ENCODE measurements around the gene TLE4. TPM values are rescaled to one million over a fixed set of nuclear protein-coding genes. Genes with fewer than 3 reads are reported as not detected.

TLE4 gene
- total and polyA plus RNA-seq, 2 experiments from 2014 or later = 45.8 to 72.9 TPM

DNA sequence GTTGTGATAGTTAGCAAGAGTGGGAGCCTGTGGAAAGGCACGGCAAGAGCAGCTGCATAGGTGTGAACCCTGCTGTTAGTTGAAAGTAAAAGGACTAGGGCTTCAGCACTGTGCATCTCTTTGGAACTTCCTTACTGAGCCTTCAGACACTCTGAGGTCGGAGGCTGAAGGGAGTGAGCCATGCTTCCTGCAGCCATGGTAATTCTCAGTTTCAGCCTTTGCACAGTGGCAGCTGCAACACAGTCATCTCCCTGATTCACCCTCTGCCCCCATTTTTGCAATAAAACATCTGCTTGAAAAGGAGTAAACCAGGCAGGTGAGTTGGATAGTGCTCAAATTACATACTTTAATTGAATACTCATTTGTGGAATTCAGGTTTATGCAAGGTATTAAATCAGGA lies 6.5 kb upstream of the TLE4 start:
- H3K36me3 Mint-ChIP-seq (ENCODE audit: low read depth) = no peaks in the 10 kb centered on the region
- H4K20me1 ChIP-seq (replicated peaks; ENCODE audit: insufficient read depth) = no peaks in the 10 kb centered on the region
- no peaks in the 10 kb centered on the region for H3K9me3 Mint-ChIP-seq
- H3K9me2 ChIP-seq (ENCODE audit: insufficient read depth) = no peaks in the 10 kb centered on the region; the same call in 1 of the 2 replicates
- no peaks in the 10 kb centered on the region for H3K4me1 ChIP-seq (ENCODE audit: insufficient read depth)
- ATAC-seq (no peak), DNase-seq (ENCODE audit: low spot score) (no peak)
- no peak overlapping the region for H3K4me3 Mint-ChIP-seq
- no peak for TF ChIP-seq CREB1 (CRISPR knock-in tag; IDR thresholded peaks at IDR 0.05; ENCODE audit: low read depth)
- TF ChIP-seq ZNF331 (CRISPR knock-in tag; IDR thresholded peaks at IDR 0.05; ENCODE audit: low read depth) = no peak
- no peak for TF ChIP-seq STAT1 (IDR thresholded peaks at IDR 0.05; ENCODE audit: unreplicated experiment)
- TF ChIP-seq ZNF114 (CRISPR knock-in tag; IDR thresholded peaks at IDR 0.05) = no peak
- H3K4me3 ChIP-seq = no peak overlapping the region
- H3K36me3 ChIP-seq (ENCODE audit: insufficient read depth) = no peaks in the 10 kb centered on the region; the same call in 1 of the 2 replicates
- H2AFZ ChIP-seq = no peak overlapping the region
- H3F3A ChIP-seq (replicated peaks; ENCODE audit: low read depth) = 0 out of 2 replicates have a peak, but pooled peaks cover 5% of the 10 kb centered on the region
- H3K27me3 ChIP-seq (ENCODE audit: insufficient read depth) = no peaks in the 10 kb centered on the region
- H3K27ac Mint-ChIP-seq = no peak overlapping the region
- no peaks in the 10 kb centered on the region for H3K79me2 ChIP-seq (replicated peaks; ENCODE audit: insufficient read depth)
- no peak overlapping the region for H3K27ac ChIP-seq (ENCODE audit: low read depth)
- peaks cover 5% of the 10 kb centered on the region for H3K4me1 Mint-ChIP-seq
- peaks cover 5% of the 10 kb centered on the region for H3K27me3 Mint-ChIP-seq (ENCODE audit: insufficient read depth, low read depth, poor library complexity)
- no peak overlapping the region for H3K4me2 ChIP-seq

DNA sequence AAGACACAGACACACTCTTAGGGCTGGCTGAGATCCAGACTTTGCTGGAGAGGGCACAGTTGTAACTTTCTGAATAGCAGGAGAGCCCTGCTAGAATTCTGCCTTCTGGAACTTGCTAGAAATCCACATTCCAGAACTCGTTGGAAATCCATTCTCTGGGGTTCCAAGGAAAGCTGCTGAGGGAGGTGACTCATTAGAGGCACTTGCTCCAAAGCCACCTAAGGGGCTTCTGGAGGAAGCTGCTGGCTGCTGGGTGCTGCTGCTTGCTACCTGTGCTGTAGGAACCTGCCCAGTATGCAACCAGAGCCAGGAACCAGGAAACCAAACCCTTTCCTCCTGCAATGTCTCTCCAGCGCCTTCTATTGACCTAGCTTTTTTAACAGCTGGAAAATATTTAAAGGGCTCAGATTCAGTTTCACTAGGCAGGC lies 4.1 kb upstream of the TLE4 start:
- Histone ChIP-seq H3F3A (replicated peaks; ENCODE audit: low read depth) (0 out of 2 replicates have a peak, but pooled peaks cover 5% of the 10 kb centered on the region), H4K20me1 (replicated peaks; ENCODE audit: insufficient read depth) (no peaks in the 10 kb centered on the region), H3K36me3 (ENCODE audit: insufficient read depth) (no peaks in the 10 kb centered on the region; the same call in 1 of the 2 replicates), H3K4me2 (no peak overlapping the region), H3K27me3 (ENCODE audit: insufficient read depth) (no peaks in the 10 kb centered on the region), H3K79me2 (replicated peaks; ENCODE audit: insufficient read depth) (no peaks in the 10 kb centered on the region), H3K4me3 (no peak overlapping the region), H2AFZ (no peak overlapping the region), H3K4me1 (ENCODE audit: insufficient read depth) (no peaks in the 10 kb centered on the region), H3K27ac (ENCODE audit: low read depth) (no peak overlapping the region), H3K9me2 (ENCODE audit: insufficient read depth) (no peaks in the 10 kb centered on the region; the same call in 1 of the 2 replicates)
- TF ChIP-seq, protein P1, sequence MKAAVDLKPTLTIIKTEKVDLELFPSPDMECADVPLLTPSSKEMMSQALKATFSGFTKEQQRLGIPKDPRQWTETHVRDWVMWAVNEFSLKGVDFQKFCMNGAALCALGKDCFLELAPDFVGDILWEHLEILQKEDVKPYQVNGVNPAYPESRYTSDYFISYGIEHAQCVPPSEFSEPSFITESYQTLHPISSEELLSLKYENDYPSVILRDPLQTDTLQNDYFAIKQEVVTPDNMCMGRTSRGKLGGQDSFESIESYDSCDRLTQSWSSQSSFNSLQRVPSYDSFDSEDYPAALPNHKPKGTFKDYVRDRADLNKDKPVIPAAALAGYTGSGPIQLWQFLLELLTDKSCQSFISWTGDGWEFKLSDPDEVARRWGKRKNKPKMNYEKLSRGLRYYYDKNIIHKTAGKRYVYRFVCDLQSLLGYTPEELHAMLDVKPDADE (IDR thresholded peaks at IDR 0.05) = no peak
- TF ChIP-seq, protein P2, sequence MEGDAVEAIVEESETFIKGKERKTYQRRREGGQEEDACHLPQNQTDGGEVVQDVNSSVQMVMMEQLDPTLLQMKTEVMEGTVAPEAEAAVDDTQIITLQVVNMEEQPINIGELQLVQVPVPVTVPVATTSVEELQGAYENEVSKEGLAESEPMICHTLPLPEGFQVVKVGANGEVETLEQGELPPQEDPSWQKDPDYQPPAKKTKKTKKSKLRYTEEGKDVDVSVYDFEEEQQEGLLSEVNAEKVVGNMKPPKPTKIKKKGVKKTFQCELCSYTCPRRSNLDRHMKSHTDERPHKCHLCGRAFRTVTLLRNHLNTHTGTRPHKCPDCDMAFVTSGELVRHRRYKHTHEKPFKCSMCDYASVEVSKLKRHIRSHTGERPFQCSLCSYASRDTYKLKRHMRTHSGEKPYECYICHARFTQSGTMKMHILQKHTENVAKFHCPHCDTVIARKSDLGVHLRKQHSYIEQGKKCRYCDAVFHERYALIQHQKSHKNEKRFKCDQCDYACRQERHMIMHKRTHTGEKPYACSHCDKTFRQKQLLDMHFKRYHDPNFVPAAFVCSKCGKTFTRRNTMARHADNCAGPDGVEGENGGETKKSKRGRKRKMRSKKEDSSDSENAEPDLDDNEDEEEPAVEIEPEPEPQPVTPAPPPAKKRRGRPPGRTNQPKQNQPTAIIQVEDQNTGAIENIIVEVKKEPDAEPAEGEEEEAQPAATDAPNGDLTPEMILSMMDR (conservative IDR thresholded peaks at IDR 0.05; ENCODE audit: low read depth in 2 of 2) = peak; percentile 26 to 48; a peak in 2 of 4 replicates
- ATAC-seq = no peak
- peak; percentile 33 for DNase-seq (ENCODE audit: low spot score)
- Mint-ChIP-seq H3K9me3 (no peaks in the 10 kb centered on the region), H3K27ac (no peak overlapping the region), H3K4me1 (peaks cover 5% of the 10 kb centered on the region), H3K36me3 (ENCODE audit: low read depth) (no peaks in the 10 kb centered on the region), H3K4me3 (no peak overlapping the region), H3K27me3 (ENCODE audit: insufficient read depth, low read depth, poor library complexity) (peaks cover 10% of the 10 kb centered on the region)

All from GM23338 (cell line).